ENCODE results near the gene SPTBN4.

GRCh38 chr19:40466219-40466984 lies 399 bp upstream of the SPTBN4 start:
- no peak for TF ChIP-seq CTCF (IDR thresholded peaks at IDR 0.05; ENCODE audit: insufficient read depth, low read length)
- TF ChIP-seq REST (IDR thresholded peaks at IDR 0.05; ENCODE audit: insufficient replicate concordance, low read depth): no peak
- no peak for TF ChIP-seq POLR2AphosphoS5 (IDR thresholded peaks at IDR 0.05; ENCODE audit: low read depth)
- TF ChIP-seq GABPA (IDR thresholded peaks at IDR 0.05; ENCODE audit: low read depth): no peak
